IPS-11a (cell line): Measurements from ENCODE around the gene HSPB6.
"Not testable (repeated sequence)": the region's sequence is repeated elsewhere in the genome, so short reads cannot be mapped to it uniquely, and the experiment has no call there.

Experiments
- H3K4me3 ChIP-seq: one replicate; pipeline ENCODE4 v1.5.1; 2013; ENCODE audit warnings: low read depth, low read length, control low read depth

Gene HSPB6

GRCh38 chr19:35786299-35787160 lies 29.7 kb upstream of the HSPB6 start:
- no peak overlapping the region for H3K4me3 ChIP-seq

- H3K4me3 ChIP-seq: peak overlapping the region; percentile 33
Measured at GRCh38 chr19:35785339-35785627, 28.5 kb upstream of the HSPB6 start.

DNA sequence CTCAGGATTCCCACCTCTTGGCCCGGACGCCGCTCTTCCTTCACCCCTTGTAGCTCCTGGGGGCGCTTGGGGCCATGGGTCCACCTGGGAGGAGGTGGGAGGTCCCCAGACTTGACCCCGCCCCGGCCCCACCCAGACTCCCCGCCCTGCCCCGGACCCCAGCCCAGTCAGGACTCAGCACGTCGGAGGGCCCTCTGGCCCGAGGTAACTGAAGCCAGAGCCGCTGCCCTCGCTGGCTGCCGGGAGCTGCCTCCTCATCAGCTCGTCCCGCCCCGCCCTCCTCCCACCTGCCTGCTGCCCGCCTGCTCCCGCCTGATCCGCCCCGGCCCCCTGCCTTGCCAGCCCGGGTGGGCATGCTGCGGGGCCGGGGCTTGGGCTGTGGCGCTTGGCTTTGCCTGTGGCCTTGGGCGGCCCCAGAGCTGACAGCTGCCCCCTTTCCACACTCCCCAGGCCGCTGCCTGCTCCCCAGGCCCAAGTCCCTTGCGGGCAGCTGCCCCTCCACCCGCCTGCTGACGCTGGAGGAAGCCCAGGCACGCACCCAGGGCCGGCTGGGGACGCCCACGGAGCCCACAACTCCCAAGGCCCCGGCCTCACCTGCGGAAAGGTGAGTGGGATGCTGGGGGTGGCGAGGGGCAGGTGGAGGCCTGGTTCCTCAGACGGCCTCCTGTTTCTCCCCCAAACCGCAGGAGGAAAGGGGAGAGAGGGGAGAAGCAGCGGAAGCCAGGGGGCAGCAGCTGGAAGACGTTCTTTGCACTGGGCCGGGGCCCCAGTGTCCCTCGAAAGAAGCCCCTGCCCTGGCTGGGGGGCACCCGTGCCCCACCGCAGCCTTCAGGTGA lies 27.9 kb upstream of the HSPB6 start:
- H3K4me3 ChIP-seq: peak overlapping the region; percentile 37

DNA sequence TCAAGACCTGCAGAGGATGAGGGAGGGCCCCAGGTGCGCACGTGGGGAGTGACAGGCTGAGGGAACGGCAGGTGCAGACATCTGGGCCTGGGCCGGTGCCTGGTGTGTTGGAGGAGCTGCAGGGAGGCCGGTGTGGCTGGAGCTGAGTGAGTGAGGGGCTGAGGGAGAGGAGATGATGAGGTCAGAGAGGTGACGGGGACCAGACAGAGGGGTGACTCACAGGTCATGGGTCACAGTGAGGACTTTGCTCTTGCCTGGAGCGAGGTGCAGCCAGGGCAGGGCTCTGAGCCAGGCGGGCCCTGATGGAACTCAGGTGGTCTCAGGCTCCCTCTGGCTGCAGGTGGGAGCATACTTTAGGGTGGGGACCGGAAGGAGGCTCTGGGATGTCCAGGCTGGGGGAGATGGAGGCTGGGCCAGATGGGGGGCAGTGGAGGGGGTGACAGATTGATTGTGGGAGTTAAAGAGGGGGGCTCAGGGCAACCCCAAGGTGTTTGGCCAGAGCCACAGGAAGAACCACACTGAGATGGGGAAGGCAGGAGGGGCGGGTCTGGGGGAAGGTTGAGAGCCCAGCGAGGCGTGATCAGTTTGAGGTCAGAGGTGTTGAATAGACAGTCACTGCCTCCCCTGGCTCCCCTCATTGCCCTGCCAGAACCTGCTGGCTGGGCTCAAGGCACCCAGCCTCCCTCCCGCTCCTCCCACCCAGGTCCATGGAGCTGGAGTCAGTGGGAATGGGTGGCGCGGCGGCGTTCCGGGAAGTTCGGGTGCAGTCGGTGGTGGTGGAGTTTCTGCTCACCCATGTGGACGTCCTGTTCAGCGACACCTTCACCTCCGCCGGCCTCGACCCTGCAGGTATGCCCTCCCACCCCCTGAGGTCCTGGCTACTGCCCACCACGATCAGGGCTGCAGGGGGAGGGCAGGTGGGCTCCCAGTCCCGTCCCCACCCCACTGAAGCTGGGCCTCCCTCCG lies 26.9 kb upstream of the HSPB6 start:
- H3K4me3 ChIP-seq: peak overlapping the region; percentile 37

GRCh38 chr19:35782589-35782988 lies 25.8 kb upstream of the HSPB6 start:
- H3K4me3 ChIP-seq: no peak overlapping the region

- no peak overlapping the region for H3K4me3 ChIP-seq
Measured at GRCh38 chr19:35781650-35782049, 24.8 kb upstream of the HSPB6 start.

DNA sequence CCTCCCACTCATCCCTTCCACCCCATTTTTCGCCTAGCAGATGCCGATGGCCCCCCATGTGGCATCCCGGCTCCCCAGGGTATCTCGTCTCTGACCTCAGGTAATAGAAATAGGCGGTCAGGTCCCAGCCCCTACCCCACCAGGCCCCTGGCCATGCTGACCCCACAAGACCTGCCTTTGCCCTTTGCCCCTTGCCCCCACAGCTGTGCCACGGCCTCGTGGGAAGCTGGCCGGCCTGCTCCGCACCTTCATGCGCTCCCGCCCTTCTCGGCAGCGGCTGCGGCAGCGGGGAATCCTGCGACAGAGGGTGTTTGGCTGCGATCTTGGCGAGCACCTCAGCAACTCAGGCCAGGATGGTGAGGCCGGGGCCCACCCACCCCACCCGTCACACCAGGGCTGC lies 23.9 kb upstream of the HSPB6 start:
- H3K4me3 ChIP-seq: no peak overlapping the region

DNA sequence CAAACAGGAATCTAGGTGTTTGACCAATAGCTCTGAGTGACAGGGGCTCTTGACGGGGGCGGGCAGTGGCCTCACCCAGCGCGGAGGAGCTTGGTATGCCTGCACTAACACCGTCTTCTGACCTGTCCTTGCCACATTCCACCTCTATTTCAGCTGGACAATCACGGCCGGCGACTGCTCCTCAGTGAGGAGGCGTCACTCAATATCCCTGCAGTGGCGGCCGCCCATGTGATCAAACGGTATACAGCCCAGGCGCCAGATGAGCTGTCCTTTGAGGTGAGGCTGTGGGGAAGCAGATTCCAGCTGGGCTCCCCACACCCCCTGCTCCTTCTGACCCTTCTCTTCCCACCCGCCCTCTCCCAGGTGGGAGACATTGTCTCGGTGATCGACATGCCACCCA lies 23.2 kb upstream of the HSPB6 start:
- H3K4me3 ChIP-seq: no peak overlapping the region

- no peak overlapping the region for H3K4me3 ChIP-seq
Measured at GRCh38 chr19:35779033-35779432, 22.2 kb upstream of the HSPB6 start.

- H3K4me3 ChIP-seq: no peak overlapping the region
Measured at GRCh38 chr19:35777961-35778360, 21.1 kb upstream of the HSPB6 start.

DNA sequence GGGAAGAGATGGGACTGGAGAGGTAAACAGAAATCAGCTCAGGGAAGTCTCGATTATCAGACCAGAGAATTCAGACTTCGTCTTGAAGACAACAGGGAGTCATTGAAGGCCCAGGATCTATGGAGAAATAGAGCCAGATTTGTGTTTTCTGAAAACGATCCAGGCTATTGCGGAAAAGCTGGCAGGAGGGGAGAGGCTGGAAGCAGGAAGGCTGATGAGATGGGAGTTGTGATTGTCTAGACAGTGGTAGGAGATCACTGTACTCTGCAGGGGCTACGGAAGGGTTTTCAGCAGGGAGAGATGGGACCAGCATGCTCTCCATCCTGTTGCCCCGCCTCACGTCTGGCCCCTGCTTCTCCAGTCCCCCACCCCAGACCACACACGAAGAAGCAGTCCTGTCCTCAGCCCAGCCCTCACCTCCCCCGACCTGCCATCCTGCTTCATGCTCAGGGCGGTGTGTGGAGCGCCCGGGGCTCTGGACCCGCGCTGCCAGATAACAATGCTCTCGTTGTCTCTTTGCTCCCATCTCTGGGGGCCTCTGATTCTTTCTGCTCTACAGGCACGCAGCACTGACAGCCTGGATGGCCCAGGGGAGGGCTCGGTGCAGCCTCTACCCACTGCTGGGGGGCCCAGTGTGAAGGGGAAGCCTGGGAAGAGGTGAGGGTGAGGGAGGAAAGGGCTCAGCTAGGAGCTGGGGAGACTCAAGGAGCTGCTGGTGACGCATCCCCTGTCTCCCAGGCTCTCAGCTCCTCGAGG lies 20.4 kb upstream of the HSPB6 start:
- H3K4me3 ChIP-seq: no peak overlapping the region

- no peak overlapping the region for H3K4me3 ChIP-seq
Measured at GRCh38 chr19:35776102-35776788, 19.4 kb upstream of the HSPB6 start.

DNA sequence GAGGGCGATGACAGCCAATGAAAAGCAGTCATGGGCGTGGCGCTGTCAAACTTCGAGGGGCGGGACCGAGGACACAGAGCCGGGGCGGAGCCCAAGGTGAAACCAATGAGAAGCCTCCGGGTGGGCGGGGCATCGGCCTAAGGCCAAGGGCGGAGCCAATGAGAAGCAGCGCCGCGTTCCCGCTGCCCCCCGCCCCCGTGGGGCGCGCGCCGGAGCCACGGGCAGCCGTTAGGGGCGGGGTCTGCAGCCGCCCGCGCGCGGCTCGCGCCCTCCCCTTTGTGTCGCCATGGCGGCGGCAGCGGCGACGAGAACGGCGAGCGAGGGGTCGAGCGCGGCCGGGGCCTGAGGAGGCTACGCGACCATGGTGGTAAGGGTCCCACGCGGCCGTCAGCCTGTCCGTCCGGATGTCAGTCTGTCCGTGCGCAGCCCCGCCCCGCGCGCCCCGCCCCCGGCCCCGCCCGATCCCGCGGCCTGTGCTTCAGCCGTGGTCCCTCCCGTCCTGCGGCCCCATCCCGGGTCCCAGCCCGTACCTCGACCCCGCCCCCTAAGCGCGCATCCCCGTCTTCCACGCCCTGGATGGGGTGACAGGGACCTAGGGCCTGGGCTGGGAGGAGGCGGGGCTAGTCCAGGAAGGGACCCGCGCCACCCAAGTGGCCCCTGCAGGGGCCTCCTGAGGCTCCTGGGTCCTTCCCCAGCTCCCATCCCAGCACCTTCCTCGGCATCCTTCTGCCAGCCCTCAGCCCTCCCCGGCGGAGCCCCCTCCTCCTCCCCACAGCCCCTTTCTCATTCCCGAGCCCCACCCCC lies 18.7 kb upstream of the HSPB6 start, which contains the start of gene ARHGAP33:
Gene ARHGAP33 (plus strand): TSS at position 267 of the 804 bp plus-strand sequence. CDS start 95 bp downstream, at position 362.
- peak within 1 kb of the TSS; percentile 78 for H3K4me3 ChIP-seq

GRCh38 chr19:35775046-35775297 lies 18.1 kb upstream of the HSPB6 start:
- H3K4me3 ChIP-seq: peak overlapping the region; percentile 78

DNA sequence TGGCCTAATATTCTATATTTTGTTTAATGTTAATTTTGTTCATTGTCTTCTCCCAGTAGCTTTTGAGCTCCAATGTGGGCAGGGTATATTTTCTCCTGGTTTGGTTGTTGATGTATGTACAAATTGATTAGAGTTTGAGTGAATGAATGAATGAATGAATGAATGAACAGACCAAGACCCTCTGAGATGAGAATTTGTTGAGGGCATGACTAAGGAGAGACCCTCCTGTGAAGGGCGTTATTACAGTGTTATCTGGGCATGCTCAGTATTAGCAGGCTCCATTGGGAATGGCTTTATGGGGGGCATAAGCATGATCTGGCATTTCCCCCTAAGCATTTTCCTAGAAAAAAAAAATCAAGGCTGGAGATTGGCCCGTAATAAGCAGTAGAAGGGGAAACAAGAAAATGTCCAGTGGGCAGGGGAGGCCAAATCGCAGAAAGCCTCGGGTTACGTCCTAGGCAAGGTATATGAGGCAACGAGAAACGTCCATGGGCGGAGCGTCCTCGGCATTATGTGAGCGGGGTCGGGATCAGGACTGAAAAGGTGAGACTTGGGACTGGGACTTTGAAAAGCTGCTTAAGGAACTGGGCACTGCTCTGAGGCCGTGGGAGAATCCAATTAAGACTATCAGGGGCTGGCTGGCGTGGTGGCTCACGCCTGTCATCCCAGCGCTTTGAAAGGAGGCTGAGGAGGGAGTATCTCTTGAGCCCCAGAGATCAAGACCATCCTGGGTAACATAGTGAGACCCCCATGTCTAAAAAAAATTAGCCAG lies 17.6 kb upstream of the HSPB6 start:
- H3K4me3 ChIP-seq: no peak overlapping the region

GRCh38 chr19:35773020-35773806 lies 16.4 kb upstream of the HSPB6 start:
- no peak overlapping the region for H3K4me3 ChIP-seq

GRCh38 chr19:35772362-35772761 lies 15.5 kb upstream of the HSPB6 start:
- H3K4me3 ChIP-seq: not testable (repeated sequence)

DNA sequence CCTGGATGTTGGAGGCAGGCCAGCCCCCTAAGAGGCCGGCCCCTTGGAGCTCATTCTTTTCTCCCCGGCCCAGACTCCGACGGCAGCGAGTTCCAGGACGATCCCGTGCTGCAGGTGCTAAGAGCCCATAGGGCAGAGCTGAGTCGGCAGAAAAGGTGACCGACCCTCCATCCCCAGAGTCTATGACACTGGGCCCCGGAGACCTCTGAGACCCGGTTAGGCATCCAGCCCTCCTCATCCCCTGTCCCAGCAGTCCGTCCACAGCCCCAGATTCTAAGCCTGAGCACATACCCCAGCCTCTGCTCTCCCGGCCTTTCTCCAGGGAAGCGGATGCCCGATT lies 11.2 kb upstream of the HSPB6 start:
- no peak overlapping the region for H3K4me3 ChIP-seq
